Femur (tissue), 1 donor: ENCODE data around the gene E2F1.

Source experiments
- DNase-seq: peaks from one replicate; pipeline ENCODE4 v3.0.0-alpha.2; 2017

E2F1 gene

GRCh38 chr20:33686100-33686983 is at the start of gene E2F1:
E2F1 (minus strand) TSS chr20:33686385; CDS start chr20:33686264, 121 bp downstream.
- peak; percentile 98 for DNase-seq

- peak; percentile 28 for DNase-seq
These were observed 47.7 kb upstream of the E2F1 start for GRCh38 chr20:33733654-33734576.

- DNase-seq: peak; percentile 94
These were observed 46.2 kb upstream of the E2F1 start for GRCh38 chr20:33732166-33732970.

GRCh38 chr20:33731693-33732165 is 45.5 kb upstream of the E2F1 start, which contains the start of gene ZNF341:
ZNF341 (plus strand) TSS chr20:33731996; CDS start chr20:33732022, 26 bp downstream.
- DNase-seq: peak; percentile 93

- DNase-seq: no peak
These were observed 44.9 kb upstream of the E2F1 start for GRCh38 chr20:33730946-33731692.

- DNase-seq: no peak
These were observed 42.9 kb upstream of the E2F1 start for GRCh38 chr20:33729101-33729500.

GRCh38 chr20:33728463-33728862 is 42.3 kb upstream of the E2F1 start:
- DNase-seq: no peak

- DNase-seq: no peak
These were observed 41.6 kb upstream of the E2F1 start for GRCh38 chr20:33727806-33728205.

- DNase-seq: no peak
These were observed 40.9 kb upstream of the E2F1 start for GRCh38 chr20:33727115-33727479.

- no peak for DNase-seq
These were observed 39.6 kb upstream of the E2F1 start for GRCh38 chr20:33725607-33726264.

- DNase-seq: no peak
These were observed 38.4 kb upstream of the E2F1 start for GRCh38 chr20:33724439-33725094.

GRCh38 chr20:33721391-33722140 is 35.4 kb upstream of the E2F1 start:
- DNase-seq: no peak

GRCh38 chr20:33719989-33720709 is 34.0 kb upstream of the E2F1 start, which contains the start of gene PXMP4:
PXMP4 (minus strand) TSS chr20:33720310; CDS start chr20:33720207, 103 bp downstream.
- DNase-seq: peak; percentile 97

GRCh38 chr20:33719277-33719988 is 33.2 kb upstream of the E2F1 start:
- DNase-seq: no peak

GRCh38 chr20:33716498-33716897 is 30.3 kb upstream of the E2F1 start:
- DNase-seq: no peak

- no peak for DNase-seq
These were observed 27.7 kb upstream of the E2F1 start for GRCh38 chr20:33713865-33714367.

GRCh38 chr20:33711446-33711738 is 25.2 kb upstream of the E2F1 start:
- DNase-seq: no peak
